ENCODE data around the gene SMAD6. TPM values are rescaled to one million over a fixed set of nuclear protein-coding genes. Genes with fewer than 3 reads are reported as not detected.

Gene SMAD6
- total RNA-seq, 1 experiment from 2014 or later = 8.9 TPM

GRCh38 chr15:66691727-66692126 is 10.3 kb upstream of the SMAD6 start:
- POLR2A ChIA-PET = no interaction called here
- intact Hi-C loops (cut with micrococcal nuclease; ENCODE audit: unreplicated experiment) = no loop called here
- CTCF ChIA-PET = no interaction called here
- H3K27me3 Mint-ChIP-seq (ENCODE audit: insufficient read depth, unreplicated experiment) = no peaks in the 10 kb centered on the region
- H3K9me3 Mint-ChIP-seq (ENCODE audit: unreplicated experiment) = no peaks in the 10 kb centered on the region
- Histone ChIP-seq H3K9me3 (no peaks in the 10 kb centered on the region), H3K4me3 (ENCODE audit: low read depth, low read length) (no peak overlapping the region), H3K4me1 (no peaks in the 10 kb centered on the region), H3K36me3 (ENCODE audit: control insufficient read depth, insufficient read depth, low read length) (no peaks in the 10 kb centered on the region), H3K27me3 (replicated peaks; ENCODE audit: control insufficient read depth, insufficient read depth, low read length) (no peaks in the 10 kb centered on the region)
- no peak for DNase-seq
- BruUV-seq (replicated peaks) = no TSS peak
- TF ChIP-seq, protein P1, sequence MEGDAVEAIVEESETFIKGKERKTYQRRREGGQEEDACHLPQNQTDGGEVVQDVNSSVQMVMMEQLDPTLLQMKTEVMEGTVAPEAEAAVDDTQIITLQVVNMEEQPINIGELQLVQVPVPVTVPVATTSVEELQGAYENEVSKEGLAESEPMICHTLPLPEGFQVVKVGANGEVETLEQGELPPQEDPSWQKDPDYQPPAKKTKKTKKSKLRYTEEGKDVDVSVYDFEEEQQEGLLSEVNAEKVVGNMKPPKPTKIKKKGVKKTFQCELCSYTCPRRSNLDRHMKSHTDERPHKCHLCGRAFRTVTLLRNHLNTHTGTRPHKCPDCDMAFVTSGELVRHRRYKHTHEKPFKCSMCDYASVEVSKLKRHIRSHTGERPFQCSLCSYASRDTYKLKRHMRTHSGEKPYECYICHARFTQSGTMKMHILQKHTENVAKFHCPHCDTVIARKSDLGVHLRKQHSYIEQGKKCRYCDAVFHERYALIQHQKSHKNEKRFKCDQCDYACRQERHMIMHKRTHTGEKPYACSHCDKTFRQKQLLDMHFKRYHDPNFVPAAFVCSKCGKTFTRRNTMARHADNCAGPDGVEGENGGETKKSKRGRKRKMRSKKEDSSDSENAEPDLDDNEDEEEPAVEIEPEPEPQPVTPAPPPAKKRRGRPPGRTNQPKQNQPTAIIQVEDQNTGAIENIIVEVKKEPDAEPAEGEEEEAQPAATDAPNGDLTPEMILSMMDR (IDR thresholded peaks at IDR 0.05; ENCODE audit: insufficient read depth in 1 of 2, low read depth in 1 of 2, low read length in 1 of 2, severe bottlenecking in 1 of 2, unreplicated experiment in 1 of 2) = no peak
- no peaks in the 10 kb centered on the region for H3K4me1 Mint-ChIP-seq (ENCODE audit: low read depth, unreplicated experiment)
- peaks cover 4% of the 10 kb centered on the region for H3K36me3 Mint-ChIP-seq (ENCODE audit: insufficient read depth, unreplicated experiment)
- H3K27ac Mint-ChIP-seq (ENCODE audit: unreplicated experiment) = no peak overlapping the region
- no peak overlapping the region for H3K4me3 Mint-ChIP-seq (ENCODE audit: unreplicated experiment)

DNA sequence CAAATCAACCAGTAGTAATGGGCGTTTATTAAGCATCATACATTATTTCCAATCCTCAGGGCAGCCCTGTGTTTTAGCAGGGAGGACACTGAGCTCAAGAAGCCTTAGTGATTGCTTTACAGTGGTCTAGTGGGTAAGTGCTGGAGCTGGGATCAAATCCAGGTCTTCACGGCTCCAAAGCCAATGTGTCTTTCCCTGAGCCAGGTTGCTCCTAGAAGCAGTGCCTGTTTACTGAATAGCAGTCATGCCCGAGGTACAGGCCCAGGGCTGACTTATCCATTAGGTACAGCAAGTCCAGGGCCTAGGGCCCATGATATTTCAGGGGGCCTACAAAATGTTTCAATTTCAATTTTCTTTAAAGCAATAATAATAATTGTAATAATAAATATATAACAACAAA is 9.6 kb upstream of the SMAD6 start:
- Histone ChIP-seq H3K4me3 (ENCODE audit: low read depth, low read length) (no peak overlapping the region), H3K9me3 (no peaks in the 10 kb centered on the region), H3K27me3 (replicated peaks; ENCODE audit: control insufficient read depth, insufficient read depth, low read length) (no peaks in the 10 kb centered on the region), H3K36me3 (ENCODE audit: control insufficient read depth, insufficient read depth, low read length) (no peaks in the 10 kb centered on the region), H3K4me1 (no peaks in the 10 kb centered on the region)
- no peak for DNase-seq
- Mint-ChIP-seq H3K9me3 (ENCODE audit: unreplicated experiment) (no peaks in the 10 kb centered on the region), H3K4me1 (ENCODE audit: low read depth, unreplicated experiment) (no peaks in the 10 kb centered on the region), H3K27ac (ENCODE audit: unreplicated experiment) (no peak overlapping the region), H3K4me3 (ENCODE audit: unreplicated experiment) (no peak overlapping the region), H3K36me3 (ENCODE audit: insufficient read depth, unreplicated experiment) (peaks cover 2% of the 10 kb centered on the region), H3K27me3 (ENCODE audit: insufficient read depth, unreplicated experiment) (no peaks in the 10 kb centered on the region)
- CTCF ChIA-PET = no interaction called here
- TF ChIP-seq, protein P1 (IDR thresholded peaks at IDR 0.05; ENCODE audit: insufficient read depth in 1 of 2, low read depth in 1 of 2, low read length in 1 of 2, severe bottlenecking in 1 of 2, unreplicated experiment in 1 of 2) = no peak
- intact Hi-C loops (cut with micrococcal nuclease; ENCODE audit: unreplicated experiment) = no loop called here
- BruUV-seq (replicated peaks) = no TSS peak
- POLR2A ChIA-PET = no interaction called here

- no peak for DNase-seq
- Histone ChIP-seq H3K9me3 (no peaks in the 10 kb centered on the region), H3K4me1 (no peaks in the 10 kb centered on the region), H3K36me3 (ENCODE audit: control insufficient read depth, insufficient read depth, low read length) (no peaks in the 10 kb centered on the region), H3K27me3 (replicated peaks; ENCODE audit: control insufficient read depth, insufficient read depth, low read length) (no peaks in the 10 kb centered on the region), H3K4me3 (ENCODE audit: low read depth, low read length) (no peak overlapping the region)
- H3K9me3 Mint-ChIP-seq (ENCODE audit: unreplicated experiment) = no peaks in the 10 kb centered on the region
- BruUV-seq (replicated peaks) = no TSS peak
- no peak overlapping the region for H3K4me3 Mint-ChIP-seq (ENCODE audit: unreplicated experiment)
- H3K4me1 Mint-ChIP-seq (ENCODE audit: low read depth, unreplicated experiment) = peaks cover 3% of the 10 kb centered on the region
- no peak overlapping the region for H3K27ac Mint-ChIP-seq (ENCODE audit: unreplicated experiment)
- H3K36me3 Mint-ChIP-seq (ENCODE audit: insufficient read depth, unreplicated experiment) = no peaks in the 10 kb centered on the region
- intact Hi-C loops (cut with micrococcal nuclease; ENCODE audit: unreplicated experiment) = no loop called here
- TF ChIP-seq, protein P1 (IDR thresholded peaks at IDR 0.05; ENCODE audit: insufficient read depth in 1 of 2, low read depth in 1 of 2, low read length in 1 of 2, severe bottlenecking in 1 of 2, unreplicated experiment in 1 of 2) = no peak
- H3K27me3 Mint-ChIP-seq (ENCODE audit: insufficient read depth, unreplicated experiment) = no peaks in the 10 kb centered on the region
- ChIA-PET CTCF (no interaction called here), POLR2A (no interaction called here)
Observed at GRCh38 chr15:66692808-66693596, 9.0 kb upstream of the SMAD6 start.

Measured in Caco-2 (cell line).